Chondrocyte (in vitro differentiated cells): ENCODE data around the gene HDAC4. TPM values are rescaled to one million over a fixed set of nuclear protein-coding genes. Genes with fewer than 3 reads are reported as not detected.

Experiments
- DNase-seq: peaks from one replicate; pipeline ENCODE4 v3.0.0; 2021; ENCODE audit warnings: mixed read lengths, low spot score
- H3K27ac Mint-ChIP-seq: one replicate; pipeline ENCODE4 v1.8.0; 2021; ENCODE audit warnings: mild to moderate bottlenecking, moderate library complexity, mixed read lengths; ENCODE audit not compliant: unreplicated experiment
- H3K27me3 Mint-ChIP-seq: 2 replicates; pipeline ENCODE4 v1.8.0; 2021; ENCODE audit warnings: low read depth, mixed read lengths
- H3K36me3 Mint-ChIP-seq: 2 replicates; pipeline ENCODE4 v1.8.0; 2021; ENCODE audit warnings: low read depth, mixed read lengths
- H3K4me1 Mint-ChIP-seq: 2 replicates; pipeline ENCODE4 v1.8.0; 2021; ENCODE audit warnings: low read depth, mild to moderate bottlenecking, mixed read lengths
- H3K4me3 Mint-ChIP-seq: one replicate; pipeline ENCODE4 v1.8.0; 2021; ENCODE audit warnings: mild to moderate bottlenecking, moderate library complexity, mixed read lengths; ENCODE audit not compliant: unreplicated experiment
- H3K9me3 Mint-ChIP-seq: 2 replicates; pipeline ENCODE4 v1.8.0; 2021; ENCODE audit warnings: low read depth, mixed read lengths
- CTCF ChIP-seq: fragments of 200-600 bp; sonication (generic); IDR thresholded peaks from 2 replicates; pipeline ENCODE4 v1.5.0; 2021; ENCODE audit warnings: antibody characterized with exemption, mild to moderate bottlenecking, moderate library complexity
- total RNA-seq: library from RNA; stranded (reverse); gene quantifications from 3 replicates; pipeline ENCODE4 v1.2.1, GENCODE V29; 2021

HDAC4 gene
- total RNA-seq, 1 donor from 2014 or later: 22.3 TPM

DNA sequence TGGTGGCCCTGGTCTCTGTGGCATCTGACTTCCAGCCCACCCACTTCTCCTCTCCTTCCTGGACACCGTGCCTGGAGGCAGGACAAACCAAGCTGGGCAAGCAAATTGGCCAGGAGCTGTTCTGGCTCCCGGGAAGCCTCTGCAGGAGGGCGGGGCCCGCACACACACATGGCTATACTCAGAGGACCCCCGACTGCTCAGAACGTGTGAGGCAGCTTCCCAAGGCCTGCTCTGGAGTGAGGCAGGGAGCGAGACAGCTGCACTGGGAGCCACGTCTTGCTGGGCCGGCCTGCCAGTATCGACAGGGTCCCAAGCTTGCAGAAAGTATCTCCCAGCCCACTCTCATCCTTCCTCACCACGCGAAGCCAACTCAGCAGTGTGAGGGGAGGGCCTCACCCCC is 295.6 kb downstream of the HDAC4 start:
- Mint-ChIP-seq H3K27me3 (no peaks in the 10 kb centered on the region), H3K9me3 (no peaks in the 10 kb centered on the region), H3K4me3 (no peak overlapping the region), H3K4me1 (no peaks in the 10 kb centered on the region), H3K27ac (no peak overlapping the region), H3K36me3 (peaks cover 8% of the 10 kb centered on the region)
- no peak for TF ChIP-seq CTCF
- DNase-seq: no peak

DNA sequence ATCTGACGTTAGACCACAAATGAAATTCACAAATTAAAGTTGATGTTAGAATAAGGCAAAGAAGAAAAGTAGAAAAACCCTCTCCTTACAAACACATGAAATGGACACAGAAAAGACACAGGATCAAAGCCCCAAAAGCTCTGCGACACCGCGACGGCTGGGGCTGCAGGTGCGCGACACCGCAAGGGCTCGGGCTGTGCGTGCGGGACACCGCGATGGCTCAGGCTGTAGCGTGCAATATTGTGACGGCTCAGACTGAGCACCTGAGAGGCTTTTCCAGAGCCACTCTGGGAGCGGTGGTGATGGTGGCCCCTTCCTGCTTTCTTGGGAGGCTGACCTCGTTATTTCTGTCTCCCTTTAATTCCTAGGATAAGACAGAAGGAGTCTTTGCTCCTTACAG is 296.0 kb downstream of the HDAC4 start:
- Mint-ChIP-seq H3K9me3 (no peaks in the 10 kb centered on the region), H3K4me1 (no peaks in the 10 kb centered on the region), H3K27ac (no peak overlapping the region), H3K36me3 (peaks cover 8% of the 10 kb centered on the region), H3K4me3 (no peak overlapping the region), H3K27me3 (no peaks in the 10 kb centered on the region)
- no peak for TF ChIP-seq CTCF
- no peak for DNase-seq

- Mint-ChIP-seq H3K4me1 (no peaks in the 10 kb centered on the region), H3K4me3 (no peak overlapping the region), H3K36me3 (peaks cover 5% of the 10 kb centered on the region), H3K9me3 (no peaks in the 10 kb centered on the region), H3K27ac (no peak overlapping the region), H3K27me3 (no peaks in the 10 kb centered on the region)
- no peak for TF ChIP-seq CTCF
- DNase-seq: no peak
Measured at GRCh38 chr2:239103125-239104098, 297.4 kb downstream of the HDAC4 start.

DNA sequence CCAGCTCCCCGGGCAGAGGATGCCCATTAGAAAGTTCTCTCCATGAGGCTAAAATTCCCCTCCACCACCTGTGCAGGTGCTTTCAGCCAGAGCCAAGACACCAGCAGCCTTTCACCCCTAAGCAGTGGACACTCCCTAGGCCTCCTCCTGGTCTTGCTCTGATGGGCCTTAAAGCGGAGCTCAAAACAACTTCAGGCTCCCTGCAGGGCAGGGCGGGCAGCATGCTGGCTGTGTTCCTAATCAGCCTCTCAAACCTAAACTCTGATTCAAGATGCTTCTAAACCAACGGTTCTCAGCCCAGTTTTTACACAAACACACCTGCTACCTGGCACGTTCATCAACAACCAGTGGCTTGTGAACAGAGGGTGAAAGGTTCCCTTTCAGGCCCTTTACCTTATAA is 298.6 kb downstream of the HDAC4 start:
- H3K27me3 Mint-ChIP-seq: no peaks in the 10 kb centered on the region
- H3K27ac Mint-ChIP-seq: no peak overlapping the region
- H3K36me3 Mint-ChIP-seq: peaks cover 7% of the 10 kb centered on the region
- no peak for TF ChIP-seq CTCF
- H3K4me1 Mint-ChIP-seq: no peaks in the 10 kb centered on the region
- no peaks in the 10 kb centered on the region for H3K9me3 Mint-ChIP-seq
- DNase-seq: no peak
- no peak overlapping the region for H3K4me3 Mint-ChIP-seq

GRCh38 chr2:239101807-239102206 is 299.0 kb downstream of the HDAC4 start:
- Mint-ChIP-seq H3K4me3 (no peak overlapping the region), H3K27me3 (no peaks in the 10 kb centered on the region), H3K27ac (no peak overlapping the region), H3K36me3 (peaks cover 7% of the 10 kb centered on the region), H3K9me3 (no peaks in the 10 kb centered on the region), H3K4me1 (no peaks in the 10 kb centered on the region)
- no peak for DNase-seq
- no peak for TF ChIP-seq CTCF
